ENCODE measurements around the gene ITIH4. TPM values are rescaled to one million over a fixed set of nuclear protein-coding genes. Genes with fewer than 3 reads are reported as not detected.

The ITIH4 gene
- total RNA-seq, 4 donors from 2014 or later, result 3.9 to 8.6 (median 7.5) TPM

GRCh38 chr3:52784021-52784621 is 46.4 kb downstream of the ITIH4 start:
- H3K36me3 ChIP-seq, result no peaks in the 10 kb centered on the region
- 80 to 88% methylated on average over 2 to 18 of the region's 18 CpGs for WGBS, 2 donors
- H3K9me3 ChIP-seq, result no peaks in the 10 kb centered on the region
- TF ChIP-seq POLR2A (IDR thresholded peaks at IDR 0.05) (no peak), CTCF (IDR thresholded peaks at IDR 0.05) (no peak)
- H3K4me1 ChIP-seq, result no peaks in the 10 kb centered on the region
- no peak for DNase-seq
- no peaks in the 10 kb centered on the region for H3K27me3 ChIP-seq
- no peak overlapping the region for H3K4me3 ChIP-seq (replicated peaks in 1 of 3)
- H3K27ac ChIP-seq, result no peak overlapping the region
- intact Hi-C loops (cut with DNase I), result no loop called here

- Histone ChIP-seq H3K4me1 (no peaks in the 10 kb centered on the region), H3K4me3 (replicated peaks in 1 of 3) (no peak overlapping the region), H3K27ac (no peak overlapping the region), H3K36me3 (no peaks in the 10 kb centered on the region), H3K27me3 (no peaks in the 10 kb centered on the region), H3K9me3 (no peaks in the 10 kb centered on the region)
- intact Hi-C loops (cut with DNase I), result no loop called here
- DNase-seq, result no peak
- 87 to 88% methylated on average over 3 of the region's 3 CpGs for WGBS, 2 donors
- no peak for TF ChIP-seq POLR2A (IDR thresholded peaks at IDR 0.05)
- TF ChIP-seq CTCF (IDR thresholded peaks at IDR 0.05), result no peak
Observed at GRCh38 chr3:52783211-52783555, 47.3 kb downstream of the ITIH4 start.

- Histone ChIP-seq H3K4me1 (no peaks in the 10 kb centered on the region), H3K4me3 (replicated peaks in 1 of 3) (no peak overlapping the region), H3K9me3 (no peaks in the 10 kb centered on the region), H3K27me3 (no peaks in the 10 kb centered on the region), H3K36me3 (no peaks in the 10 kb centered on the region), H3K27ac (no peak overlapping the region)
- WGBS, 2 donors, result 73 to 75% methylated on average over 10 to 12 of the region's 12 CpGs
- intact Hi-C loops (cut with DNase I), result no loop called here
- no peak for TF ChIP-seq POLR2A (IDR thresholded peaks at IDR 0.05)
- no peak for TF ChIP-seq CTCF (IDR thresholded peaks at IDR 0.05)
- no peak for DNase-seq
Observed at GRCh38 chr3:52782412-52783210, 47.9 kb downstream of the ITIH4 start.

- TF ChIP-seq POLR2A (IDR thresholded peaks at IDR 0.05) (no peak), CTCF (IDR thresholded peaks at IDR 0.05) (no peak)
- Histone ChIP-seq H3K4me3 (replicated peaks in 1 of 3) (no peak overlapping the region), H3K27ac (no peak overlapping the region), H3K36me3 (no peaks in the 10 kb centered on the region), H3K9me3 (no peaks in the 10 kb centered on the region), H3K27me3 (no peaks in the 10 kb centered on the region), H3K4me1 (no peaks in the 10 kb centered on the region)
- WGBS, 2 donors, result 51 to 64% methylated on average over 9 to 10 of the region's 13 CpGs
- no peak for DNase-seq
- intact Hi-C loops (cut with DNase I), result no loop called here
Observed at GRCh38 chr3:52781741-52782140, 48.7 kb downstream of the ITIH4 start.

- H3K36me3 ChIP-seq, result no peaks in the 10 kb centered on the region
- 81 to 86% methylated on average over 8 of the region's 8 CpGs for WGBS, 2 donors
- no peaks in the 10 kb centered on the region for H3K9me3 ChIP-seq
- intact Hi-C loops (cut with DNase I), result no loop called here
- no peaks in the 10 kb centered on the region for H3K27me3 ChIP-seq
- no peaks in the 10 kb centered on the region for H3K4me1 ChIP-seq
- H3K27ac ChIP-seq, result no peak overlapping the region
- no peak overlapping the region for H3K4me3 ChIP-seq (replicated peaks in 1 of 3)
- no peak for DNase-seq
- TF ChIP-seq POLR2A (IDR thresholded peaks at IDR 0.05), result no peak
- TF ChIP-seq CTCF (IDR thresholded peaks at IDR 0.05), result no peak
Observed at GRCh38 chr3:52779837-52780585, 50.5 kb downstream of the ITIH4 start.

Measured in thyroid gland (tissue), 4 donors.